WTC11 (cell line): ENCODE results near the gene CD93.

Source experiments
- CREB1 ChIP-seq: sonication (generic); formaldehyde crosslinking; IDR thresholded peaks from 2 replicates; pipeline ENCODE4 v1.8.0; 2023; ENCODE audit warnings: mild to moderate bottlenecking, missing genetic modification reagents
- SP1 ChIP-seq: sonication (generic); formaldehyde crosslinking; conservative IDR thresholded peaks from 2 replicates; pipeline ENCODE4 v1.8.1; 2022; ENCODE audit warnings: missing genetic modification reagents
- TF ChIP-seq, protein P1 (sequence below): fragments of 200-600 bp; IDR thresholded peaks from 2 replicates; pipeline ENCODE4 v1.8.0; 2022; ENCODE audit warnings: antibody characterized with exemption

DNA sequence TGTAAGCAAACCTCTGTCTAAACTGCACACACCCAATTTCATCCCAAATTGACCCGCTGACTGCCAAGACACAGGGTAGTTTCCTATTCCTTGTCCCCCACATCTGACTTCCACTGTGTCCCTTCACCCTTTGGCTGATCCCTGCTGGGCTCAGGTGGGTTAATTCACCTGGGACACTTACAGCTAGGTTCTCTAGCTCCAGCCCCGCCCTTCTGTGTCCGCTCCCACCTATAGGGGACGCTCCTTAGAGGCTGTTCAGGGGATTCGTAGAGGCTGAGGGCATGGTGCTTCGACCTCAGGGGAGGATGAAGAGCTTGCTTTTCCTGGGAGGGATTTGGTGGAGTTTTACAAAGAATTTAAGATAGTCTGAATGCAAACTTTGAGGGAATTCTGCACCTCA lies 4.0 kb upstream of the CD93 start:
- no peak for TF ChIP-seq SP1 (CRISPR knock-in tag)
- TF ChIP-seq, protein P1, sequence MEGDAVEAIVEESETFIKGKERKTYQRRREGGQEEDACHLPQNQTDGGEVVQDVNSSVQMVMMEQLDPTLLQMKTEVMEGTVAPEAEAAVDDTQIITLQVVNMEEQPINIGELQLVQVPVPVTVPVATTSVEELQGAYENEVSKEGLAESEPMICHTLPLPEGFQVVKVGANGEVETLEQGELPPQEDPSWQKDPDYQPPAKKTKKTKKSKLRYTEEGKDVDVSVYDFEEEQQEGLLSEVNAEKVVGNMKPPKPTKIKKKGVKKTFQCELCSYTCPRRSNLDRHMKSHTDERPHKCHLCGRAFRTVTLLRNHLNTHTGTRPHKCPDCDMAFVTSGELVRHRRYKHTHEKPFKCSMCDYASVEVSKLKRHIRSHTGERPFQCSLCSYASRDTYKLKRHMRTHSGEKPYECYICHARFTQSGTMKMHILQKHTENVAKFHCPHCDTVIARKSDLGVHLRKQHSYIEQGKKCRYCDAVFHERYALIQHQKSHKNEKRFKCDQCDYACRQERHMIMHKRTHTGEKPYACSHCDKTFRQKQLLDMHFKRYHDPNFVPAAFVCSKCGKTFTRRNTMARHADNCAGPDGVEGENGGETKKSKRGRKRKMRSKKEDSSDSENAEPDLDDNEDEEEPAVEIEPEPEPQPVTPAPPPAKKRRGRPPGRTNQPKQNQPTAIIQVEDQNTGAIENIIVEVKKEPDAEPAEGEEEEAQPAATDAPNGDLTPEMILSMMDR: no peak
- no peak for TF ChIP-seq CREB1
